Measurements from ENCODE around the gene GLYATL3. TPM values are rescaled to one million over a fixed set of nuclear protein-coding genes. Genes with fewer than 3 reads are reported as not detected.

The GLYATL3 gene
- total and polyA plus RNA-seq, 2 of the 4 experiments (the other 2 are of a cell fraction), result not detected

GRCh38 chr6:49523901-49524300 lies 24.2 kb downstream of the GLYATL3 start:
- Histone ChIP-seq H3K9me3 (ENCODE audit: control insufficient read depth, insufficient read depth, low read length) (no peaks in the 10 kb centered on the region), H3K4ac (ENCODE audit: low read depth, low read length) (no peak overlapping the region), H4K91ac (ENCODE audit: insufficient read depth, low read depth, low read length) (no peak overlapping the region), H4K20me1 (ENCODE audit: insufficient read depth, low read length) (no peaks in the 10 kb centered on the region), H3K4me1 (ENCODE audit: control insufficient read depth, insufficient read depth, low read length) (no peaks in the 10 kb centered on the region), H2BK120ac (ENCODE audit: low read depth, low read length) (no peak overlapping the region), H3K36me3 (ENCODE audit: control insufficient read depth, insufficient read depth, low read length) (no peaks in the 10 kb centered on the region), H4K8ac (ENCODE audit: low read depth in 2 of 2, low read length in 2 of 2) (no peak overlapping the region), H2BK20ac (ENCODE audit: low read depth, low read length) (no peak overlapping the region), H4K5ac (ENCODE audit: low read depth, low read length) (no peak overlapping the region), H2AK9ac (replicated peaks; ENCODE audit: low read depth, low read length, poor library complexity) (no peak overlapping the region), H3K18ac (ENCODE audit: low read depth, low read length) (no peak overlapping the region), H3K79me1 (ENCODE audit: low read depth in 1 of 2, low read length in 2 of 2) (no peaks in the 10 kb centered on the region), H3K27ac (ENCODE audit: insufficient read depth, low read length) (no peak overlapping the region), H2BK5ac (ENCODE audit: low read depth, low read length, poor library complexity, severe bottlenecking) (no peak overlapping the region), H3K9ac (ENCODE audit: low read depth, low read length) (no peak overlapping the region), H3K4me2 (ENCODE audit: low read depth, low read length) (no peak overlapping the region), H2AK5ac (ENCODE audit: low read depth, low read length) (no peak overlapping the region), H3K14ac (replicated peaks; ENCODE audit: low read depth, low read length) (no peak overlapping the region), H3K9me1 (ENCODE audit: insufficient read depth, low read length) (no peaks in the 10 kb centered on the region), H3K56ac (ENCODE audit: extremely low read depth, insufficient read depth, low read length) (no peak overlapping the region), H3K23ac (ENCODE audit: low read depth, low read length) (no peak overlapping the region), H3K4me3 (ENCODE audit: insufficient read depth, low read depth, low read length) (no peak overlapping the region), H2AFZ (replicated peaks; ENCODE audit: low read length, poor library complexity) (no peak overlapping the region), H3K27me3 (ENCODE audit: control insufficient read depth, insufficient read depth, low read length) (no peaks in the 10 kb centered on the region), H2BK15ac (ENCODE audit: low read depth, low read length) (no peak overlapping the region)
- intact Hi-C loops (cut with micrococcal nuclease) (no loop called here), in situ Hi-C loops (cut with MboI; ENCODE audit: low sequenced_read_pairs) (loop anchor here (10.0 kb wide), 1 partner anchor 81 kb away; no protein-coding TSS in a partner anchor), dilution Hi-C loops (cut with HindIII; ENCODE audit: low sequenced_read_pairs, unreplicated experiment) (no loop called here)
- DNase-seq, result no peak
- ChIA-PET CTCF (no interaction called here), POLR2A (ENCODE audit: unreplicated experiment) (no interaction called here)
- no CpG with 5 or more reads among the region's 1 CpG for WGBS, 2 experiments (ENCODE audit: extremely low coverage in 2 of 2, insufficient read length in 1 of 2)
- no peak for ATAC-seq (ENCODE audit: low read depth)
- TF ChIP-seq CEBPB (IDR thresholded peaks at IDR 0.05; ENCODE audit: low read depth, low read length) (no peak), RAD21 (IDR thresholded peaks at IDR 0.05; ENCODE audit: low read length) (no peak), BHLHE40 (IDR thresholded peaks at IDR 0.05; ENCODE audit: low read depth, low read length) (no peak), MAFK (IDR thresholded peaks at IDR 0.05; ENCODE audit: low read depth, low read length) (no peak), FOS (IDR thresholded peaks at IDR 0.05; ENCODE audit: low read depth, low read length) (no peak), MXI1 (IDR thresholded peaks at IDR 0.05; ENCODE audit: borderline replicate concordance, low read depth, low read length) (no peak), CHD1 (IDR thresholded peaks at IDR 0.05; ENCODE audit: low read depth, low read length) (no peak), CTCF (conservative IDR thresholded peaks at IDR 0.05; ENCODE audit: low read depth, low read length) (no peak), NFE2L2 (IDR thresholded peaks at IDR 0.05; ENCODE audit: low read depth, low read length) (no peak), POLR2A (IDR thresholded peaks at IDR 0.05; ENCODE audit: low read depth, low read length) (no peak)
- BruUV-seq (replicated peaks), result no TSS peak

All from IMR-90 (cell line).